K562 treated with DMSO at 1 percent for 4 hours (cell line): ENCODE results near the gene ZNF226. TPM values are rescaled to one million over a fixed set of nuclear protein-coding genes. Genes with fewer than 3 reads are reported as not detected.

ENCODE experiments used
- total RNA-seq: library from RNA; unstranded; fragments of 300-600 nt; gene quantifications from 2 replicates; pipeline ENCODE4 v1.2.3, GENCODE V29; 2022; ENCODE audit not compliant: insufficient read depth

Gene ZNF226
- 4.5 and 11.6 TPM in 2 replicates for total RNA-seq

DNA sequence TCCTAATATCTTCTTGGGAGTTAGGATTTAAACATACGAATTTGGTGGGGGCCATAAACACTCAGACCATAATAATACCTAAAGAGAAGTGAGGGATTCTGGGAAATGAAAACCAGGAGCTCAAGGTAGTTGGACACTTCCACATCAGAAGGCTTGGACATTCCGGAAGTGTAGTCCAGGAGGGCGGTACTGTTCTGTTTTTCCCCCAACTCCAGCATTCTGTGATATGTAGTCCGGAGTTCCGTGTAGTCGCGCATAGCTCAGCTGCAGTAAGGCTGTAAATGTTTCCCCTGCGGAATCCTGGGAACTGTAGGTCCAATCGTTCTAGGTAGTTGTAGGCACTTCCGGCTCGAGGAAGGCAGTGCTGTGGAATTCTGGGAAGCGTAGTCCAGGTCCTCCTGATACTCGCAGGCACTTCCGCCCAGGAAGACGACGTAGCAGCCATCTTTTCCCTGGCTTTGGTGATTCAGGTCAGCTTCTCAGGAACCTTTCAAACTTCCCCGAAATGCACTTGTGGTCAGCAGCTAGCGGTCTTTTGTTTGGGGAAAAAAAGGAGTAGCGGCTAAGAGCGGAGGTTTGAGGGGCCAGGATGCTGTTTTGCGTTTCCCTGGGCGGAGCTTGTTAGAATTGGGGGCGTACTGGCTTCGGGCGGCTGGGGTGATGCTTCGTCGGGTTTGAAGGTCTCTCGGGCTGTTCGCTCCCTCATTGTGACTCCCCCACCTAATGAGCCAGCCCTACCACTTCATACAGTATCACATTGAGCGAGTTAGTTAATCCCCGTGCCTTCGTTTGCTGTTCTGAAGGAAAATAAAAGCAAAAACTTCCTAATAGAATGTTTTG is at the start of gene ZNF226:
ZNF226 (plus strand) TSS at position 428 of the 840 bp plus-strand sequence. CDS start 4,981 bp downstream, outside the sequence.

GRCh38 chr19:44141191-44142058 is 23.5 kb upstream of the ZNF226 start, which contains the start of gene ZNF234:
Gene ZNF234, plus strand, starts transcription at chr19:44141554. Its CDS starts 3,079 bp downstream, at chr19:44144633.

DNA sequence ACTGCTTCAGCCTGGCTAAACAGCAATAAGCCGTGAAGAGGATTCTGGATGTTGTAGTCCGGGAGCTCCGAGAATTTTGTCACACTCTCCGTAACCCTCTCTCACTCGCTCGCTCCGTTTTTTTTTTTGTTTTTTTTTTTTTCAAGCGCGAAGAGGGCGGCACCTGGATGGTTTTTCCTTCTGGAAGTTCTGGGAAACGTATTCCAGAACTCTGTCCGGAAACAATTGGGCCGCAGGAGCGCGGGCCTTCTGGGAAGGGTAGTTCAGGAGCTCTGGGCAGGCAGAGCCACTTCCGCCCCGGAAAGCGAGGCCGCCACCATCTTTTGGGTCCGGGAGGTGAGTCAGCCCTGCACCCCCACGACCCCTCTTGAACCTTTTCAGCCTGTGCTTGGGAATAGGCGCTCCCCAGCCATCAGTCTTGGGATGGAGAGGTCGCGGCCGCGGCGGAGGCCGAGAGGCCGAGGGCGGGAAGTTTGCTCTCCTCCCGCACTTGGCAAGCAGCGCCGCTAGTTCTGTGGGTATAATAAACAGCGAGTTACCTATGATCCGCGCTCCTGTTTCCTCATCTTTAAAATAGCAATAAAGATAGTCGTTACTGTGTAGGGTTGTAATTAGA is 47.5 kb downstream of the ZNF226 start, which contains the start of gene ZNF227:
ZNF227 (plus strand) TSS at position 283 of the 616 bp plus-strand sequence. CDS start 5,261 bp downstream, outside the sequence.

Other genes with a start within 250 kb of the ZNF226 start
- 4.4 and 4.9 TPM in 2 replicates for gene ZNF45, start 229.8 kb upstream of the ZNF226 start, total RNA-seq
- gene ZNF221, start 213.9 kb upstream of the ZNF226 start, total RNA-seq, result 0.51 TPM in 1 of 2 replicates, not detected in the other
- 1.1 and 7.3 TPM in 2 replicates for gene ZNF155, start 180.9 kb upstream of the ZNF226 start, total RNA-seq
- 1.2 and 1.8 TPM in 2 replicates for gene ZNF230, start 162.1 kb upstream of the ZNF226 start, total RNA-seq
- gene ZNF222, start 139.7 kb upstream of the ZNF226 start, total RNA-seq, result 3.5 and 5.5 TPM in 2 replicates
- gene ZNF223, start 113.1 kb upstream of the ZNF226 start, total RNA-seq, result 2.8 and 4.3 TPM in 2 replicates
- 0.38 TPM in 1 of 2 replicates, not detected in the other for gene ZNF284, start 92.9 kb upstream of the ZNF226 start, total RNA-seq
- gene ZNF224, start 70.7 kb upstream of the ZNF226 start, total RNA-seq, result 2.6 and 7.1 TPM in 2 replicates
- 1.5 and 2.4 TPM in 2 replicates for gene ZNF225, start 51.7 kb upstream of the ZNF226 start, total RNA-seq
- 0.73 and 1.3 TPM in 2 replicates for gene ZNF234, start 23.5 kb upstream of the ZNF226 start, total RNA-seq
- gene ZNF227, start 47.4 kb downstream of the ZNF226 start, total RNA-seq, result 4.1 and 6.1 TPM in 2 replicates
- gene ZNF233, start 94.8 kb downstream of the ZNF226 start, total RNA-seq, result not detected in 2 replicates
- 0.51 and 1.6 TPM in 2 replicates for gene ZNF235, start 139.9 kb downstream of the ZNF226 start, total RNA-seq
- gene ZNF112, start 191.6 kb downstream of the ZNF226 start, total RNA-seq, result 0.62 and 3.4 TPM in 2 replicates
- 0.29 TPM in 1 of 2 replicates, not detected in the other for gene ZNF285, start 236.5 kb downstream of the ZNF226 start, total RNA-seq